NCI-H2196 (cell line): ENCODE data around the gene LPIN1.
"Not testable (repeated sequence)": the region's sequence is repeated elsewhere in the genome, so short reads cannot be mapped to it uniquely, and the experiment has no call there.

Experiments
- DNase-seq: peaks from one replicate; lab custom pipeline; 2025; ENCODE audit not compliant: unreplicated experiment; lab: John Stamatoyannopoulos, UW

LPIN1 gene

DNA sequence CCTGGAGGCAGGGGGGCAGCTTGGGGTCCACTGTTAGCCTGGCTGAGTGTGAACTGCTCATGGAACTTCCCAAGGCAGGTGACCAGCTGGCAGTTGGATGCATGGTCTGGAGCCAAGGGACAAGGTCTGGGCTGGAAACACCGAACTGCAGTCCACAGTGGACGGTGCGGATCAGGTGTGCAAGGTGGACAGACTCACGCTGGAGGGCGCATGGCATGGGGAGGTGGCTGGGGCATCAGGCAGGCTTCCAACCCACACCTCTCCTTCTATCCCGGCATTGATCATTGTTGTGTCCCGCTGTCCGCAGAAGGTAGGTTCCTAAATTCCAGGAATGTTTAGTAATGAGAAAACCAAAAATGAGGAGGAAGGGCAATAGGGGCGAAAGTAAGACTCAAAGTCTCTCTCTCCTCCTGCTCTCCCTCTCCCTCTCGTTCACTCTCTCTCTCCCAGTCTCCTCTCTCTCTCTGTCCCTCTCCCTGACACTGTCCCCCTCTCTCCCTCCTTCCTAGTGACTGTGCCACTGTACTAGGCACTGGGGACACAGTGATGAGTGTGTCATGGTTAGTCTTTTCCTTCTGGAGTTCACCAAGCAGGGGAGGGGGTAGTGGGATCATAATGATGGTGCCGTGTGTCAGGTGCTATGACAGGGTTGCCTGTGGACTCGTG is 30.3 kb upstream of the LPIN1 start:
- DNase-seq = no peak

- no peak for DNase-seq
Observed at GRCh38 chr2:11716689-11717321, 29.6 kb upstream of the LPIN1 start.

GRCh38 chr2:11717623-11718022 is 28.8 kb upstream of the LPIN1 start:
- DNase-seq = no peak

DNA sequence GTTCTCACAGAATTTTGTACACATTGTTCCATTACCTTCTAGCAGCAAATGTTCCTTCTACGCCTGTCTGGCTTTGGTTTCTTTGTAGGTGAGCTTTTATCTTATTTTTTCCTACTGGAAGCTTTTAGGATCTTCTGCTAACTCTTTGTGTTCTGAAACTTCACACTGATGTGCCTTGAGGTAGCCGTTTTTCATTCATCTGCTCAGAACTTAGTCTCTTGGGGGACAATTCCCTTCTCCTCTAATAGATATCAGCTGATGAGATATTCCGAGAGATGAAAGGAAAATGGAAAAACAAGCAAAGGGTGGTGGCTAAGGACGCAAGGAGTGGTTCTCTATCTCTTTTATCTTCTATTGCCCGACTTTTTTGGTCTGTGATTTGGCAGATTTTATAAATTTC is 27.8 kb upstream of the LPIN1 start:
- no peak for DNase-seq

DNA sequence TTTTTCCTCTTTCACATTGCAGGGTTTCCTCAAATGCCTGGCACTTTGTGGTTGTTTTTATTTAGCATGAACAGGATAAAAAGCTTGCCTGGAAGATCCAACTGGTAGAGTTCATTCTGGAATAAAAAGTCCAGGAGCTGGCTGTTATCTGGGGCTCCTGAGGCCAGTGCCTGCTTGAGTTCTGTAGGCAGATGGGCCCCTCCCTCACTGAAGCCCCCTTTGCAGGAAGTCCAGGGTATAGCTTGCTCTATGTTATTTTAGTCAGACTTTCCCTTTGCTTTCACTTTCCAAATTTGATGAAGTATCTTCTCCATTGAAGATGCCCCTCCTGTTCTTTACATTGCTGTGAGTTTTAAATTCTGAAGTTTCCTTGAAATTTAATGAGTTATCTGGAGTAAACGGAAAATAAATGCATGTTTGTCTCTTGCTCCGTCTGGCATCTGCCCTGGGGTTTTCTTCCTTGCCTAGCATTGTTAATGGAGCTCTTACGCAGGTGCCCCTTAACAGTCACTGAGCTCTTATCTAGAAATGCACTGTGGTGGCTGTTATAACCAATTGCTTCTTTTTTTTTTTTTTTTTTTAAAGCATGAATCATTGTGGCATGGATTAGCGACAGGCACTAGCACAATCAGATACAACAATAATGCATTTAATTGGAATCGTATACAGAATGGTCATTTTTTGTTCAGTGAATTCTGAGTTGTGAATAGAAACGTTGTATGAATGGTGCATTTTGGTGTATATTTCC is 27.0 kb upstream of the LPIN1 start:
- DNase-seq = no peak

DNA sequence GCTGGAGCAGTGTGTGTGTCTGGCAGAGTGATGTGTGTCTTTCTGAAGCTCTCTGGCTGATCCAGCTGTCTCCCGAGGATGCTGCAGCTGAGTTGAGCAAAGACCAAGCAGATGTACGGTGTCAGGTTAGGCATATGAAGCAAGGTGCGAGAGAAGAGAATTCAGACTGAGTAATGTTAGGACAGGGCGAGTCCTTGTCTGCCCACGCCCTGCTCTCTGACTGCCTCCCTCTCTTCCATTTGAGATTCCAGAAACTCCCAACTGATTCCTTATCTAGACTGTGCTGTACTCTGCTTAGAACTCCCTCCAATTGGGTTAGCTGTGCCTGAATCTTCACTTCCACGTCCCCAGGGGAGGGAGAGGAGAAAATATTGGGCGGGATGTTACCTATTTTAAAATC is 25.7 kb upstream of the LPIN1 start:
- DNase-seq = no peak

DNA sequence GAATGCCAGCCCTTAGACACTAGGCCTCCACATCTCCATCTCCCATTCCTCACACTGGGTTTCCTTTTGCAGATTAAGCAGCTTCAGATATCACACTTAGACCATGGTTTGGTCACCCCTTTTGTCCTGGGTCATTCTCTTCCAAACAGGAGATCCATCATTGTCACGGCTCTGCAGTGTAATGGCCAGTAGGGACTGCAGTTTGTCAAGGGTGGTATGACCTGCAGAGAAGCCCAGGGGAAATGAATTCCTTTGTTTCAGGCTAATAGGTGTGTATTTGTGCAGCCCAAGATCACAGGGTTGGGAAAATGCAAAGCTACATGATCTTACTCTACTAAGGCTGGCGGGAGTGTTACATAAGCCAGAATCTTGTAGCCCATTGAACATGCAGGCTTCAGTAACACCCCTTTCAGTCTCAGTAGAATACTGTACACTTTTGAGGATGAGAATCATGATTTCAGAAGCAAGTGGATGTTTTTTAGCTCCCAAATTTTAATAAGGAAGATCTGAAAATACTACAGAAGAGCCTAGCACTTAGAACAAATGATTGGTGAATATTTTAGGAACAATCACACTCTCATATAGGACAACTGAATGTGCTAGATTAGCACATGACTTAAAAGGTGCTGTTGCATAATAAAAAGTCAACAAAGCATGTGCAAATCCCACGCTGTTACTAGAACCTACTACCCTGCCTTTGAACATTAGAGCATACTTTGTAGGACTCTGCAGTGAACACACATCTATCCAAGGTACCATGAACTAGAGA is 24.0 kb upstream of the LPIN1 start:
- no peak for DNase-seq

DNA sequence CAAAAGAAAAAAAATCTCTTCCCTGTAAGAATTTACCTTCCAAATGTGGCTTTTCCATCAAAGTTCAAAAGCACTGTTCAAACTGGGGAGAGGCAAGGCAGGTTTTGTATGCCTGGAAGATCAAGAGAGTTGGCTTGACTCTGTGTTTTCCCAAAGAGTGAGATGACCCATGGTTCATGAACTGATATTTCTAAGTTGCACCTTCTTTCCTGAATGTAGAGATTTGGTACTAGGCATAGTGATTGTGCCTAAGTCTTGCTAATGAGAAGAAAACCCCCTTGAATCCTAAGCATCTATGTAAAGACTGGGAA is 23.4 kb upstream of the LPIN1 start:
- no peak for DNase-seq

DNA sequence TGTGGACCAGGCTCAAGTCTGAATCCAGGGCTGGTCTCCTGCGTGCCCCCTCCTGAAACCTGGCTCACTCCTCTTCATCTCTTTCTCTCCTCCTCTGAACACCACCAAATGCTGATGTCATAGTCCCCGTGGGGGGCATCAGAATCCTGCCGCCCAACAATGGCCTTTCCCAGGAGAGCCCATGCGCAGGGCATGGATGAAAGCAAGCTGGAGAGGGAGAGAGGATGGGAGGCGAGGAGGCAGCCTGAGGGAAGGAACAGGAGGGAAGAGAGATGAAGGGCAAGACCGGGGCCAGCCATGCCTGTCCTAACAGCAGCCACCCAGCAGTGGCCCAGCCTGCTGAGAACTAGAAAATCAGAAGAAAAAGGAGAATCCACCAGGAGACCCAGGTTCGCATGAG is 22.3 kb upstream of the LPIN1 start:
- DNase-seq = no peak

GRCh38 chr2:11726384-11726783 is 20.0 kb upstream of the LPIN1 start:
- DNase-seq = peak; percentile 41

- no peak for DNase-seq
Observed at GRCh38 chr2:11729362-11730212, 16.8 kb upstream of the LPIN1 start.

GRCh38 chr2:11731214-11731984 is 15.0 kb upstream of the LPIN1 start:
- DNase-seq = not testable (repeated sequence)

DNA sequence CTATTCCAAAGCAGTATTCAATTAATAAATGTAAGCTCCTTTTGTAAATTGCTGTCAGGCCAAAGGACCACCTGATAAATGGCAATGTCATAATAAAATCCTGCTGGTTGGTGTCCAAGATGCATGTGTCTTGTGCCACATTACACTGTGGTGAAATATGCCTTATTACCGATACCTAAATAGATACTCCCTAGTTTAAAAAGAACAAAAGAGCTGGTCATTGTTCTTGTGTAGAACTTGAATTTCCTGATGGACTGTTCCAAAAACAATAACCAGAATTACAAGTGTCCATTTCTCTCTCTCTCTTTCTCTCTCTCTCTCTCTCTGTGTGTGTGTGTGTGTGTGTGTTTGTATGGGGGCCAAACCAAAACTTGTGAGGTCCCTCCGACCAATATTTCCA is 13.8 kb upstream of the LPIN1 start:
- DNase-seq = no peak

DNA sequence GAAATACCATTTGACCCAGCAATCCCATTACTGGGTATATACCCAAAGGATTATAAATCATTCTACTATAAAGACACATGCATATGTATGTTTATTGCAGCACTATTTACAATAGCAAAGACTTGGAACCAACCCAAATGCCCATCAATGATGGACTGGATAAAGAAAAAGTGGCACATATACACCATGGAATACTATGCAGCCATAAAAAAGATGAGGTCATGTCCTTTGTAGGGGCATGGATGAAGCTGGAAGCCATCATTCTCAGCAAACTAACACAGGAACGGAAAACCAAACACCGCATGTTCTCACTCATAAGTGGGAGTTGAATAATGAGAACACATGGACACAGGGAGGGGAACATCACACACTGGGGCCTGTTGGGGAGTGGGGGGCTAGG is 8.6 kb upstream of the LPIN1 start:
- DNase-seq = not testable (repeated sequence)

GRCh38 chr2:11738589-11739436 is 7.6 kb upstream of the LPIN1 start:
- DNase-seq = peak; percentile 61

- no peak for DNase-seq
Observed at GRCh38 chr2:11740723-11741122, 5.7 kb upstream of the LPIN1 start.

DNA sequence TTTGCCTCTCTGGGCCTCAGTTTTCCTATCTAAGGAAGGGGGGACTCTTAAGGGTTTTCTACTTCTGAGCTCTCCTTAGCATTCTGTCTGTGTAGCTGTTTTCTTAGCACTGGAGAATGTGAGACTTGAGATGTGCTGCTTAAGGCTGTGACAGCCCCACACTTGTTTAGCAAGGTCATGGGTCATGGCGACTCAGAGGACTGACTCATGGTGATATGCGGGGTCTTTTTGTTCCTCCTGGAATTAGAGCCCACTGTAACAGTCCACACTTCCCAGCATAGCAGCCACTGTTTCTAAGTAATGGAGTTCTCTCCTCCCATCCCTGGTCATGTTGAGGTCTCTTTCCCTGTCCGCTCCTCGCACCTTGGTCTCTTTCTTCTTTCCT is 4.1 kb upstream of the LPIN1 start:
- DNase-seq = no peak

DNA sequence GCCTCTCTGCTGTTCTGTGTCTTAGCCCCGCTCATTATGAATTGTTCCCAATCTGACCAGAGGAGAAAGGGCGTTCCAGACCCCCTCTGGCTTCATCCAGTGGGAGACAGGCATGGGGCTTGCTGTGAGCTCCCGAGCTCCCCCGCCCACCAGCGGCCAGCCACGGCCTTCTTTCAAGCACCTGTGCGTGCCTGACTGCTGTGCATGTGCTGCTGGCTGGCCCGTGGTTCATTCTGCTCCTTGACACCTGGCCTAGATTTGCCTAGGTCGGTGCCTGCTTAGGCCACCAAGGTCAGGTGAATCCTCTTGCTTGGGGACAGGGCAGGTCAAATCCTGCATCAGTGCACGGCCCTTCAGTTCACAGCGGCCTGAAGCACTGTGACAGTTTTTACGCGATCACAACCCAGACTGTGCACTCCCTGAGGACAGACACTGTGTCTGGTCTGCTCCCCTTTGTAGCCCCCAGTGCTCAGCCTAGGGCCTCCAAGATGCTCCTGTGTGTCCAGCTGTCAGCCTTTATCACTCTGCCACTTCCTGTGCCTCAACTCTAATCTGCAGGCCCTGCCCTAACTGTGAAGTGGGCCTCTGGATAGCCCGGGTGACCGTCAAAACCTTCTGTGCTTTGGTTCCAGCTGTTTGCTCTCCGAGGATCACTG is 3.6 kb upstream of the LPIN1 start:
- DNase-seq = no peak

- no peak for DNase-seq
Observed at GRCh38 chr2:11743366-11743765, 3.1 kb upstream of the LPIN1 start.
